Keratinocyte (primary cell): ENCODE data around the gene SFT2D3. TPM values are rescaled to one million over a fixed set of nuclear protein-coding genes. Genes with fewer than 3 reads are reported as not detected.

Source experiments
- DNase-seq: peaks from one replicate; pipeline ENCODE4 v3.0.0-alpha.2; 2011; ENCODE audit warnings: low read depth, missing footprints, low spot score
- FAIRE-seq: peaks from 2 replicates; lab custom pipeline; 2011; peaks lifted over from hg19 to GRCh38; lab: Jason Lieb, UNC
- H2AFZ ChIP-seq: 2 replicates; pipeline ENCODE4 v1.6.0; 2012; ENCODE audit warnings: low read length, control low read depth, inconsistent platforms; ENCODE audit not compliant: control insufficient read depth
- H3K27ac ChIP-seq: 2 replicates; pipeline ENCODE4 v1.5.1; 2011; ENCODE audit warnings: low read length; ENCODE audit not compliant: control insufficient read depth, insufficient read depth
- H3K27me3 ChIP-seq: 3 replicates; pipeline ENCODE4 v1.6.0; 2011; ENCODE audit warnings: low read length; ENCODE audit not compliant: control insufficient read depth, insufficient read depth; ENCODE audit errors: extremely low read depth
- H3K36me3 ChIP-seq, 2 experiments: 2 replicates in 1 of 2; 3 replicates in 1 of 2; pipeline ENCODE4 v1.5.1; 2011; ENCODE audit warnings: low read length in 2 of 2, mild to moderate bottlenecking in 1 of 2; ENCODE audit not compliant: control insufficient read depth in 2 of 2, insufficient read depth in 2 of 2; ENCODE audit errors: extremely low read depth in 1 of 2
- H3K4me1 ChIP-seq: 3 replicates; pipeline ENCODE4 v1.5.1; 2011; ENCODE audit warnings: low read length; ENCODE audit not compliant: control insufficient read depth, insufficient read depth; ENCODE audit errors: extremely low read depth
- H3K4me2 ChIP-seq: 3 replicates; pipeline ENCODE4 v1.6.0; 2011; ENCODE audit warnings: low read depth, low read length; ENCODE audit not compliant: control insufficient read depth, insufficient read depth; ENCODE audit errors: extremely low read depth
- H3K4me3 ChIP-seq, 3 experiments: fragments of 200-600 bp in 1 of 3; sonication (generic) in 1 of 3; 2 replicates in 2 of 3; 3 replicates in 1 of 3; pipeline ENCODE4 v1.5.1; 2011 to 2016; ENCODE audit warnings: low read length in 3 of 3, mild to moderate bottlenecking in 3 of 3, control low read depth in 2 of 3, inconsistent platforms in 1 of 3, low read depth in 1 of 3, mixed read lengths in 1 of 3, mixed run types in 1 of 3, moderate library complexity in 1 of 3; ENCODE audit not compliant: control insufficient read depth in 2 of 3, insufficient read depth in 2 of 3; ENCODE audit errors: extremely low read depth in 1 of 3
- H3K79me2 ChIP-seq: 2 replicates; pipeline ENCODE4 v1.6.0; 2012; ENCODE audit warnings: low read length; ENCODE audit not compliant: control insufficient read depth, insufficient read depth
- H3K9ac ChIP-seq: 3 replicates; pipeline ENCODE4 v1.6.0; 2011; ENCODE audit warnings: low read length; ENCODE audit not compliant: control insufficient read depth, insufficient read depth; ENCODE audit errors: extremely low read depth
- H3K9me1 ChIP-seq: 3 replicates; pipeline ENCODE4 v1.6.0; 2011; ENCODE audit warnings: low read length; ENCODE audit not compliant: control insufficient read depth, insufficient read depth; ENCODE audit errors: extremely low read depth
- H3K9me3 ChIP-seq: 2 replicates; pipeline ENCODE4 v1.5.1; 2012; ENCODE audit warnings: low read depth, low read length; ENCODE audit not compliant: control insufficient read depth
- H4K20me1 ChIP-seq: 3 replicates; pipeline ENCODE4 v1.6.0; 2011; ENCODE audit warnings: low read length; ENCODE audit not compliant: control insufficient read depth, insufficient read depth; ENCODE audit errors: extremely low read depth
- EZH2 ChIP-seq: IDR thresholded peaks from one replicate; pipeline ENCODE4 v1.6.1; 2012; ENCODE audit warnings: inconsistent platforms, mild to moderate bottlenecking, low read length, moderate library complexity
- dilution Hi-C: fragments of 300-500 bp; cut with MboI; formaldehyde crosslinking; loops from one replicate; pipeline ENCODE4 v1.7.0; 2020; ENCODE audit warnings: low sequenced_read_pairs; ENCODE audit not compliant: extremely low pct_ligation_motif_present
- polyA plus RNA-seq, 5 experiments: library from polyadenylated mRNA; depleted of rRNA in 3 of 5; stranded (reverse) in 3 of 5; stranded (forward) in 1 of 5; unstranded in 1 of 5; fragments of >200 nt; gene quantifications; 1 replicate in 1 of 5; 2 replicates in 3 of 5; 3 replicates in 1 of 5; pipeline versions ENCODE4 v1.2.1 to v1.2.3, GENCODE V29; 2011 to 2012; ENCODE audit warnings: missing spikeins in 2 of 5, low read depth in 1 of 5, low replicate concordance in 1 of 5
- TF ChIP-seq, protein P1 (sequence below), 3 experiments: IDR thresholded peaks in 1 of 3; conservative IDR thresholded peaks in 1 of 3; optimal IDR thresholded peaks in 1 of 3; 2 replicates in 2 of 3; 3 replicates in 1 of 3; pipeline versions ENCODE3 to v1.5.1; 2011; ENCODE audit warnings: low read length in 3 of 3, mild to moderate bottlenecking in 3 of 3, moderate library complexity in 2 of 3, control low read depth in 1 of 3, inconsistent platforms in 1 of 3; ENCODE audit not compliant: insufficient read depth in 2 of 3; ENCODE audit errors: extremely low read depth in 1 of 3

Gene SFT2D3
- polyA plus RNA-seq, 1 donor (not counting 4 experiments of a cell fraction or from before 2014, with no cell fraction given) = 2.4 TPM

DNA sequence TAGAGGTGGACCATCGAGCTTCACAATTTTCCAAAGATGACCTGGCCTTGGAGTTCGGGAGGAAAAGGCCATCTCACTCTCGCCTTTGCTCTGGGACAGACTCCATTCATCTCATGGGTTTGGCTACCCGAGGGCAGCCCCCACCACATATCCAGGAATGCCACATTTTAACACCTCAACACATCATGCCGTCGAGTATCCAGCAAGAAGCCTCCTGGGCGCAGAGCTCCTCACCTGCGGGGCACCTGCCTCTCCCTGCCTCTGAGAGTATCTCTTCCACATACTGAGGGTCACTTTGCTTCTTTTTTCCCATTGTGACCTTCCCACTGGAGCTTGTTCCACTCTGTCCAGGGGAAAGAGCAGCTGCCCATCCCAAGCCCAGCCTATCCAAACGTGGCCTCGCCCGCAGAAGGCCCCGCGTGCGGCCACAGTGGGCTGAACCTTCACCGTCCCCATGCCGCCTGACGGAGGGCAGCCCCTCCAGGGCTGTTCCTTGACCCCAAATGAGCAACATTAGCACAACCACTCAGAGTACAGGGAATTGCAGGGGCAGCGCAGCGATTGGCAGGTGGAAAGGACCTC, 20.5 kb upstream of the SFT2D3 start:
- Histone ChIP-seq H2AFZ (no peak overlapping the region), H3K36me3 (no peaks in the 10 kb centered on the region), H3K9me3 (no peaks in the 10 kb centered on the region), H3K27ac (no peak overlapping the region), H3K4me3 (no peak overlapping the region), H3K4me2 (no peak overlapping the region), H3K4me1 (peaks cover 2% of the 10 kb centered on the region), H4K20me1 (no peaks in the 10 kb centered on the region), H3K79me2 (no peaks in the 10 kb centered on the region), H3K9ac (no peak overlapping the region), H3K27me3 (peaks cover 38% of the 10 kb centered on the region), H3K9me1 (no peaks in the 10 kb centered on the region)
- DNase-seq (no peak), FAIRE-seq (no peak)
- dilution Hi-C loops = loop anchor here (25.0 kb wide), 1 partner anchor 93 kb away; no protein-coding TSS in a partner anchor
- TF ChIP-seq, protein P1, sequence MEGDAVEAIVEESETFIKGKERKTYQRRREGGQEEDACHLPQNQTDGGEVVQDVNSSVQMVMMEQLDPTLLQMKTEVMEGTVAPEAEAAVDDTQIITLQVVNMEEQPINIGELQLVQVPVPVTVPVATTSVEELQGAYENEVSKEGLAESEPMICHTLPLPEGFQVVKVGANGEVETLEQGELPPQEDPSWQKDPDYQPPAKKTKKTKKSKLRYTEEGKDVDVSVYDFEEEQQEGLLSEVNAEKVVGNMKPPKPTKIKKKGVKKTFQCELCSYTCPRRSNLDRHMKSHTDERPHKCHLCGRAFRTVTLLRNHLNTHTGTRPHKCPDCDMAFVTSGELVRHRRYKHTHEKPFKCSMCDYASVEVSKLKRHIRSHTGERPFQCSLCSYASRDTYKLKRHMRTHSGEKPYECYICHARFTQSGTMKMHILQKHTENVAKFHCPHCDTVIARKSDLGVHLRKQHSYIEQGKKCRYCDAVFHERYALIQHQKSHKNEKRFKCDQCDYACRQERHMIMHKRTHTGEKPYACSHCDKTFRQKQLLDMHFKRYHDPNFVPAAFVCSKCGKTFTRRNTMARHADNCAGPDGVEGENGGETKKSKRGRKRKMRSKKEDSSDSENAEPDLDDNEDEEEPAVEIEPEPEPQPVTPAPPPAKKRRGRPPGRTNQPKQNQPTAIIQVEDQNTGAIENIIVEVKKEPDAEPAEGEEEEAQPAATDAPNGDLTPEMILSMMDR (optimal IDR thresholded peaks at IDR 0.05 in 1 of 3, IDR thresholded peaks at IDR 0.05 in 1 of 3, conservative IDR thresholded peaks at IDR 0.05 in 1 of 3; ENCODE audit: extremely low read depth in 1 of 3, insufficient read depth in 2 of 3, low read length in 3 of 3) = no peak
- no peak for TF ChIP-seq EZH2

DNA sequence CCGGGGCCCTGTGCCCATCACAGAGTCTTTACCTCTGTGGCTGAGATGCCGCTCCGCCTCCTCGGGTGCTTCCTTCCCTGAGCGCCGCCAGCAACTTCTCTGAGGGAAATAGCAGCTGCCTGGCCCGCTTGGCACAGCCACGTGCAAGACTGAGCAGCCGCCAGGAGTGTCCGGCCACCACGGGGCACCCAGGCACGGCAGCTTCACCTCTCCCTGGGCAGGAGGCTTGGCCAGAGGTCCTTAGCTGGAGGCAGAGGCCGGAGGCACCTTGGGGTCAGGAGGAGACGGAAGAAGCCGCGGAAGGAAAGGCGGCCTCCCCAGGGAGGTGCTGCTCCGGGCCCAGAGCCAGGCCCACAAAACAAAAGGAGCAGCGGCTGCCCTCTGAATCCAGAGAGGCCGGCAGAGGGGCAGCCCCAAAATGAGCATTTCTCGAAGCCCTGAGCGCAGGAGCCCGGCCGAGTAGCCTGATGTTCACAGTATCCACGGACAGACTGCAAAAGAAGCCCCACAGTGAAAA, 20.0 kb upstream of the SFT2D3 start:
- Histone ChIP-seq H3K4me1 (no peaks in the 10 kb centered on the region), H3K27ac (no peak overlapping the region), H3K9ac (no peak overlapping the region), H3K36me3 (no peaks in the 10 kb centered on the region), H3K79me2 (no peaks in the 10 kb centered on the region), H4K20me1 (no peaks in the 10 kb centered on the region), H3K27me3 (peaks cover 33% of the 10 kb centered on the region), H3K9me1 (no peaks in the 10 kb centered on the region), H2AFZ (no peak overlapping the region), H3K4me2 (no peak overlapping the region), H3K4me3 (no peak overlapping the region), H3K9me3 (no peaks in the 10 kb centered on the region)
- dilution Hi-C loops = loop anchor here (25.0 kb wide), 1 partner anchor 94 kb away; no protein-coding TSS in a partner anchor
- no peak for DNase-seq
- TF ChIP-seq, protein P1 (optimal IDR thresholded peaks at IDR 0.05 in 1 of 3, IDR thresholded peaks at IDR 0.05 in 1 of 3, conservative IDR thresholded peaks at IDR 0.05 in 1 of 3; ENCODE audit: extremely low read depth in 1 of 3, insufficient read depth in 2 of 3, low read length in 3 of 3) = no peak
- TF ChIP-seq EZH2 = no peak
- FAIRE-seq = no peak
